Erythroblast (primary cell): ENCODE measurements around the gene ARHGAP40.

Experiments
- DNase-seq, 2 experiments: peaks; one replicate each; lab custom pipeline; 2025; lab: John Stamatoyannopoulos, UW
- GATA1 ChIP-seq: IDR thresholded peaks from 2 replicates; pipeline ENCODE4 v1.6.1; 2011; ENCODE audit warnings: low read depth, mild to moderate bottlenecking, control low read depth, low read length, moderate library complexity
- POLR2A ChIP-seq: IDR thresholded peaks from 2 replicates; pipeline ENCODE4 v1.6.1; 2011; ENCODE audit warnings: mild to moderate bottlenecking, low read length

The ARHGAP40 gene

GRCh38 chr20:38599410-38599882 is 2.2 kb upstream of the ARHGAP40 start:
- peak in 1 of 2 experiments; percentile 15 for DNase-seq
- TF ChIP-seq POLR2A (no peak), GATA1 (no peak)

GRCh38 chr20:38600057-38600456 is 1.6 kb upstream of the ARHGAP40 start:
- TF ChIP-seq POLR2A (no peak), GATA1 (no peak)
- no peak for DNase-seq

- TF ChIP-seq POLR2A (no peak), GATA1 (no peak)
- no peak for DNase-seq
Observed at GRCh38 chr20:38602185-38602581, 574 bp downstream of the ARHGAP40 start.

GRCh38 chr20:38603286-38603685 is 1.7 kb downstream of the ARHGAP40 start:
- no peak for DNase-seq
- no peak for TF ChIP-seq GATA1
- TF ChIP-seq POLR2A = no peak

GRCh38 chr20:38604873-38605303 is 3.3 kb downstream of the ARHGAP40 start:
- DNase-seq = no peak
- TF ChIP-seq POLR2A (no peak), GATA1 (no peak)

- no peak for TF ChIP-seq GATA1
- no peak for TF ChIP-seq POLR2A
- no peak for DNase-seq
Observed at GRCh38 chr20:38607351-38607750, 5.7 kb downstream of the ARHGAP40 start.

GRCh38 chr20:38608188-38608587 is 6.6 kb downstream of the ARHGAP40 start:
- DNase-seq = no peak
- no peak for TF ChIP-seq POLR2A
- TF ChIP-seq GATA1 = no peak

GRCh38 chr20:38609815-38610214 is 8.2 kb downstream of the ARHGAP40 start:
- no peak for TF ChIP-seq GATA1
- TF ChIP-seq POLR2A = no peak
- DNase-seq = no peak

GRCh38 chr20:38610521-38610920 is 8.9 kb downstream of the ARHGAP40 start:
- no peak for DNase-seq
- no peak for TF ChIP-seq POLR2A
- TF ChIP-seq GATA1 = no peak

GRCh38 chr20:38612751-38613515 is 11.3 kb downstream of the ARHGAP40 start:
- no peak for TF ChIP-seq GATA1
- no peak for TF ChIP-seq POLR2A

GRCh38 chr20:38615283-38615682 is 13.7 kb downstream of the ARHGAP40 start:
- no peak for TF ChIP-seq GATA1
- no peak for TF ChIP-seq POLR2A
- DNase-seq = no peak

More at GRCh38 chr20:38612751-38613515, 11.3 kb downstream of the ARHGAP40 start:
- DNase-seq = no peak

- no peak for TF ChIP-seq POLR2A
- TF ChIP-seq GATA1 = no peak
- no peak for DNase-seq
Observed at GRCh38 chr20:38616457-38616856, 14.8 kb downstream of the ARHGAP40 start.

GRCh38 chr20:38617011-38617829 is 15.6 kb downstream of the ARHGAP40 start:
- TF ChIP-seq POLR2A = no peak
- TF ChIP-seq GATA1 = no peak
- no peak for DNase-seq

GRCh38 chr20:38617830-38618196 is 16.2 kb downstream of the ARHGAP40 start:
- no peak for TF ChIP-seq GATA1
- TF ChIP-seq POLR2A = no peak
- DNase-seq = no peak
